GM21529 (cell line): ENCODE results near the gene C1QTNF8.

Experiments used
- ATAC-seq: cut with Tn5 transposase; IDR thresholded peaks from one replicate; pipeline ENCODE4 v1.9.1; 2021; ENCODE audit not compliant: unreplicated experiment

C1QTNF8 gene

DNA sequence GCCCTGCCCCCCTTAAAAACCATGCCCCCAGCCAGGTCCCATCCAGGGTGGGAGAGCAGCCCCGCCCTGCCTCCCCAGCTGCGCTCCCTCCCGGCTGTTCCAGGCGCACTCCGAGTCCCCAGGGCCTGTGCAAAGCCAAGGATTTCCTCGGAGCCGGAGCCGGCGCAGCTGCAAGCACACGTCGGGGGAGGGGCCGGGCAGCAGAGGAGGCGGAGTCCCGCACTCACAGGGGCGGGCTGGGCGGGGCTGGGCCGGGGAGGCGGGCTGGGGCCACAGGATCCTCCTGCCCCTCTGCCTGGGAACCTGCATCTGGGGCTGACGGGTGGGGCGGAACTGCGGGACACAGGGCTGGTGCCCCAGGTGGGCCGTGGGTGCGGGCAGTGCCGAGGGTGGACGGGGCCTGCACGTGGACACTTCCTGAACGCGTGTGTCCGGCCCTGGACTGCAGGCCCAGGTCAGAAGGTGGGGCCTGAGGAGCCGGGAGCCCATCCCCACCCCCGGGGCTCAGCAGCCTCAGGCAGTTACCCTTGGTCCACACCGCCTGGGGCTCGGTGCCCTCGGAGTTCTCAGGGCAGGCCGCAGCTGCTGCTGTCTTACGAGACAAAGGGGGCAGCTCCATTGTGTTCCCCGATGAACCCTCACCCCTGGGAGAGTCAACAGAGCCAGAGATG lies 47.5 kb downstream of the C1QTNF8 start:
- ATAC-seq = no peak

DNA sequence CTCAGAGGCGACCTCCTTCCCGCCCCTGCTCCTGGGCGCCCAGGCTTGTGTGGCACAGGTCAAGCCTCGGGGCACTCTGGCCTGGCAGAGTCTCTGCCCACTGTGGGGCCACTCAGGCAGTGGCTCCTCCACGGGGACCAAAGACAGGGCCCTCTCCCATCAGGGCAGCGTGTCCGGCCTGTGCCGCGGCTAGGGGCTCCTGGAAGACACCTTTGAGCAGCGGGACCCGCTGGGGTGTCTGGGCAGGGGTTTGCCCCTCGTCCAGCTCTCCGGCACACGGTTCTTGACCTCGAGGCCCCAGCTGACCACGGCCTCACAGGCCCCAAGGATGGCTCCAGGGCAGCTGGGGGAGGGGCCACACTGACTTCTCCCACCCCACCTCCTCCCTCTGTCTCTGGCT lies 48.2 kb downstream of the C1QTNF8 start:
- no peak for ATAC-seq

DNA sequence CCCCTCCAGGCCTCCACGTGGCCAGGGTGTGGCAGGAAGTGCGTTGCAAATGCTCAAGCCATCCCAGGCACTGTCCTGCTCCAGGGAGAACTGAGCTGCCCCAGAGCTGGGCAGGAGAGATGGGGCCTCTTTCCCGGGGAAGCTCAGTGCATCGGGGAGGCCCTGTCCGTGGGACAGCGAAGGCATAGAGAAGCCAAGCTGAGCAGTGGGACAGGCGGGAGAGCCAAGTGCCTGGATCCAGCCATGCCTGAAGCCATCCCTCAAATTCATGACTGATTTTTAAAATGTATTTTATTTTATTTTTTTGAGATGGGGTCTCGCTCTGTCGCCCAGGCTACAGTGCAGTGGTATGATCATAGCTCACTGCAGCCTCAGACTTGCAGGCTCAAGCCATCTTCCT lies 48.9 kb downstream of the C1QTNF8 start:
- no peak for ATAC-seq

DNA sequence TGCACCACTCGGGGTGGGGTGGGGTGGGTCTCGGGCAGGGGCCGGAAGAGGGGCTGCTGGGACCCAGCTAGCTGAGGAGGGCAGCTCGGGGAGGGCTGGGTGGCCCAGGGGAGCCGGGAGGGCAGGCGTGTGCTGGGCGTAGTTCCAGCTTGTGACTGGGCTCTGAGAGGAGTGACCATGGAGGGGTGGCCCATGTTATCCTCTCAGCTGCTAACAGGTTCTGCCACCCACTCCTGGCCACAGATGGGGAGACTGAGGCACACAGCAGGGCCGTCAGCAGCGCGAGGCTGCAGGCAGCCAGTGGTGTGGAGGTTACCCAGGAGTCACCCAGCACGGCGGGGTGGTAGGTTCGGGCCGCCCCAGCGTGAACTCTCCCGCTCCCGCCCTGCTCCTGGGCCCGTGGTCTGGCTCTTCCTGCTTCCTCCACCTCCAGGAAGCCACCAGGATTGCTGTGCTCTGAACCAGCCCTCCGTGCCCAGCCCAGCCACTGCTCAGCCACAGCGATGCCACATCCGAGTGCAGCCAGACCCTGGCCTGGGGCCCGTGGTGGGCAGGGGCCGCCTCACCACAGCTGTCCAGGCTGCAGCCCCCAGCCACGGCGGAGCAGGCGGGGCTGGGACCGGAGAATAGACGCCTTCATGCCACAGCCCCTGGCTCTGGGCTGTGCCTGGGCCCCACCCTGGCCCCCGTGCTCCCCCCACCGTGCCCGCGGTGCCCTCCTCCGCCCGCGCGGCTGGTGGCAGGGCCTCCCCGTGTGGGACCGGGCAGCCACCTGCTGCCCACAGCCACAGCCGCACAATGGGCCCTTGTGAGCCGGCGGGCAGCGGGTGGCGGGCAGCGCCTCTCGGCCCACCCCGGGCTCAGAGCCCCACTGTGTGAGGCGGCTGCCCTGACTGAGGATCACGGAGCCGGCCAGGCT lies 49.8 kb downstream of the C1QTNF8 start:
- ATAC-seq = no peak

DNA sequence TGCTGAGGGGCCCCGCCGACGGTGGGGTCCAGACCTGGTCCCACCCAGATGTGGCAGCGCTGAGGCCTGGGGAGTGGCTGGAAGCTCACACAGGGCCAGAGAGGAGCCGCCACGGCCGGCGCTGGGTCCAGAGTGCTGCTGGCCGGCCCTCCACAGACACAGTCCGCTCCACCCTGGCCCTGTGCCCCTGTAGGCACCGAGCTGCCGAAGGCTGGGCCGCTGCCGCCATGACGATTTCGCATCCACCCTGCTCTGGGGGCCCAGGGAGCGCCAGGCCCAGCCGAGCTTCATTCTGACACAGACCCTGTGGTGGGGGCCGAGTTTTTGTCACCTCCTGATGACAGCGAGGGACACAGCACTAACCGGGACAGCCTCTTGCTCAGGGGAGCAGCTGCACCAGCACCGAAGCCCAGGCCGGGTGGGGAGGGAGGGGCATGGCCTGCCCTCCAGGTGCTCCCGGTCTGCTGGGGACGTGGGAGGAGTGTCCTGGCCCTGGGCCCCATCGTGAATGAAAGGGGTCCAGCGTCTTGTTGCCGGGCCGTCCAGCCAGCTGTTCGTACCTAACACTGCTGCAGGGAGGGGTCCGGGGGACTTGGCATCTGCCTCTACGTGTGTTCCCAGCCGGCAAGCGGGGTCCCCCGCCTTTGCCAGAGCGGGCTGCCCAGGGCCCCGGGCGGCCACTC lies 50.6 kb downstream of the C1QTNF8 start:
- ATAC-seq = no peak

DNA sequence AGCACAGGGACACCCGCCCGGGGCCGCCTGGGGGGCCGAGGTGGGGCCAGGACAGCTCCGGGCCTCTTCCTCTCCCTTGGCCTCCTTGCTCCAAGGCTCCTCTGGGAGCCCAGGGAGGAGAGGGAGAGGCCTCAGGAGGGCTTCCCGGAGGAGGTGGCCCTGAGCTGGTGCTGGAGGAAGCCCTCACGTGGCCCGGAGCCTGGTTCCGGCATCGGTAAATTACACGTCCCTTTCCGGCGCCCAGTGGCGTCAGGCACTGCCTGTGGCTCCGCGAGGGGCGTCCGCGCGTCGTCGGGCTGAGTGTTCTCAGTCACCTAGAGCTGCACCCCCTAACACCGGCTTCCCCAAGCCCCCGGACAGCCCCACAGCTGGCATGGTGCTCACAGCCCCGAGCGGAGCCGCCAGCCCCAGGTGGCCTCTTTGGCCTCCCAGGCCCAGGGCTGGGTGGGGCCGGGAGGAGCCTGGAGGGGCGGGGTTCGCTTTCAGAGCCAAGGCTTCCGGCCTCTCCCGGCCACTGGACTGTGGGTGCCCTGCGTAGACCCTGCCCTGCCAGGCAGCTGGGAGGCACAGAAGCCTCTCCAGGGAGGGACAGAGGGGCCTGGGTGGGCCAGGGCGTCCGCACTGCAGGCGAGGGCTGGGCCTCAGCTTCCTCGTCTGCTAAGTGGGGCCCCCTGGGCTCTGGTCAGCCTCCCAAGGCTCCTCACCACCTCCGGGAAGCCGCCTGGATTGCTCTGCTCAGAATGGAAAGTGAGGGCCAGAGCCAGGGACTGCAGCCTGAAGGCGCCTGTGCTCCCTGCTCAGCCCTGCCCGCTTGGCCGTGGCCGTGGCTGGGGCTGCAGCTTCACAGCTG lies 51.4 kb downstream of the C1QTNF8 start:
- ATAC-seq = no peak

DNA sequence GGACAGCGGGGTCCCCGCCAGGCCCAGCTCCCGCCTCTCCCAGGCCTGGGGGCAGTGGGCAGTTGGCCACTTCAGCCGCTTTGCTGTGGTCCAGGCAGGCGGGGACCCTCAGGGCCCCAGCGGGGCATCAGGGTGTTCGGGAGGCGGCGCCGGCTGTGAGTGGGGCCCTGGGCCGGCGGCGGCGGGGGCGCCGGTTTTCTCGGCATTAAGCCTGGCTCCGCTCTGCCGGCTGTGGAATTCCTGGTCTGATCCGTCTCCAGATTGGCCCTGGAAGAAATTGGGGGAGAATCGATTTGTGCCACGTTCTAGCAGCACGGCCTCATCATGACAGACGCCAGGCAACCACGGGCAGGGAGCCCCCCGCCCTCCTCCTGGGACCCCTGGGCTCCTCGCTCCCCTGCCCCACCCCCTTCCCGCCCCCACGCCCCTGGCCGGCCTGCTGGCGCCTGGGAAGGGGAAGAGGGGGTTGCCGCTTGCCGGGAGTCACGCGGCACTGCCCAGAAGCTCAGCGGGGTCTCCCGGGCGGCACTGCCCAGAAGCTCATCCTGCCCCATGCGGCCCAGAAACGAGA lies 52.1 kb downstream of the C1QTNF8 start:
- ATAC-seq = no peak

DNA sequence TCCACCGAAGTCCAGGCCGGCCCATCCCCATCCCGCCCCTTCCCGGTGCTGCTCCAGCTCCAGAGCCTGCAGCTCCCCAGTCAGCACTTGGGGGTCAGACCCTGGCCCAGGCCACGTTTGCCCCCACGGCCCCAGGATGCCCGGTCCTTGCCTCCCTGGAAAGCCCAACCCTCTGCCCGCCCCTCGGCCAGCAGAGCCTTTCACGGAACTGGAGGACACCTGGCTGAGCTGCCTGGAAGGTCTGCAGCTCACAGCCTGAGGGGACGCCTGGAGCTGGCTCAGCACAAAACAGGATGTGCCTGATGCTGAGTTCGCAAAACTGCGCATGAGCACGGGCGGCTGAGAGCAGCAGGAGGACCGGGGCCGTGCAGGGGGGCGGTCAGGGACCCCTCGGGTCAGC lies 53.2 kb downstream of the C1QTNF8 start:
- no peak for ATAC-seq

DNA sequence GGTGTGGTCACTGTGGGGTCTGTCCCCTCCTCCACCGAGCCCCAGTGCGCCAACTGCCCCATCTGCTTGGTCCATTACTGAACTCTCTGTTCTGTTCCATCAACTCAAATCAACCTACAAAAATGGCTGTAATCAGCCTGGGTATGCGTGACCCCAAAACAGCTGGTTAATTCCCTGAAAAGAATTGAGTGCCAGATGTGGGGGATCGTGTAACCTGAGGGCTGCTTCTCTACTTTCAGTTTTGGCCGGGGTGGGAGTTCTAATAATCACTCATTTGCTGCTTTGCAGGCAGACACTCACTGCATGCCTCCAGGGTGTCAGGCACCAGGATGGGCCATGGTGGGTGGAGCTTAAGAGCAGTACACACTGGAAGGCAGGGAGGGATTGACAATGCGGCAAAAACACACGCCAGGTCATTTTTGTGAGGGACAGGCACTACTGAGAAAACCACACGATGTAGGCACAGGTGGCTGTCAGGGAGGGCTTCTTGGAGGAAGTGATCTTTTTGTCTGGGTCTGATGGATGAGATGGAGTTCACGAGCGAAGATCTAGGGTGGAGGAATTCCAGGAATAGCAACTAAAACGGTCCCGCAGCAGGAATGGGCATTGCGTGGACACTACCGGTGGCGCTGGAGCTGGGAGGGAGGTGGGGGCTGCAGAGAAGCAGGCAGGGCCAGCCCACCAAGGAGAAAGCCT lies 53.8 kb downstream of the C1QTNF8 start:
- ATAC-seq = no peak

DNA sequence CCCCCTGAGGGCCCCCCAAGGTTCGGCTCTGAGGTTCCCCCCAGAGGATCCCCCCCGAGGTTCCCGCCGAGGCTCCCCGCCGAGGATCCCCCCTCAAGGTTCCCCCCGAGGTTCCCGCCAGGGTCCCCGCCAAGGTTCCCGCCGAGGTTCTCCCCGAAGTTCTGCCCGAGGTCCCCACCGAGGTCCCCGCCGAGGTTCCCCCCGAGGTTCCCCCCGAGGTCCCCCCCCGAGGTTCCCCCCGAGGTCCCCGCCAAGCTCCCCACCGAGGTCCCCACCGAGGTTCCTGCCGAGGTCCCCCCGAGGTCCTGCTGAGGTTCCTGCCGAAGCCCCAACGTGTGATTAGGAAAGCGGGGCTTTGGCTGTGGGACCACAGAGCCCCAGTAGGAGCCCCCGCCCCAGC lies 55.7 kb downstream of the C1QTNF8 start:
- no peak for ATAC-seq

DNA sequence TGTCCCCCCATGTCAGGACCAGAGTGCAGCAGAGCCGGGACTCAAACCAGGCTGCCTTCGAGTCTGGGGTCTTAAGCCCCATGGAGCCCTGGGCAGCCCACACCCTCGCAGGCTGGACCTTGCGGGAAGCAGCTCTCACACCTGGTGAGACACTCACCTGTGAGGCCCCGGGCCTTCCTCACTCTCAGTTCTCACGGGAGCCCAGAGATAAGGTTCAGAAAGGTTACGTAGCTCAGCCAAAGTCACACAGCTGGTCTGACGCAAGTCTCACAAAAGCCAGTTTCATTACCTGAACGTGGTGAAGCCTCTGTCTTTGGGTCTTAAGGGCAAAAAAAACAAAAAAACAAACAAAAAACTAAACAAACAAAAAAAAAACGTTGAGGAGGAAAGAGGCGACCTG lies 56.3 kb downstream of the C1QTNF8 start:
- no peak for ATAC-seq

DNA sequence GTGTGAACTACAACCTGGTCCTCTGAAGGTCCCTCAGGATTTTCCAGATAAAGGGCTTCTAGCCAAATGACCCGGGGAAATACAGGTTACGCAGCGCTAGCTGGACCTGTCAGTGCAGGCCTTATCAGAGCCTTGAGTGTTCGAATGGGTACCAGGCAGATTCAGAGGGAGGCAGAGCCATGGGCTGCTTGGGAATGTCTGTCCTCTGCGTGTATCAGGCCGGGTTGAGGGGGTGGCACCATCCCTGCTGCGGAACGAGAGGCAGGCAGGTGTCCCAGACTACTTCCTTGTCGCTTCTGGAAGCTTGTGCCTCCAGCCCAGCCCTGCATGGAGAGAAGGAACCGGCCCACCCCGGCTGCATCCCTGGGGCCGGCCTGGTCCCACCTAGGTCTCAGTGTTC lies 57.1 kb downstream of the C1QTNF8 start:
- no peak for ATAC-seq
